B cell (primary cell): ENCODE data around the gene UBAC2. TPM values are rescaled to one million over a fixed set of nuclear protein-coding genes. Genes with fewer than 3 reads are reported as not detected.

Experiments
- ATAC-seq: fragments of 200-7000 bp; cut with Tn5 transposase; one replicate; pipeline ENCODE4 v1.10.0; 2021; ENCODE audit warnings: low read depth, mild to moderate bottlenecking, moderate number of reproducible peaks, moderate library complexity
- CTCF ChIA-PET: fragments of 350-600 bp; sonication (Branson Sonifier 250); formaldehyde crosslinking; loops from one replicate; lab custom pipeline; 2021; ENCODE audit warnings: antibody characterized with exemption, inconsistent platforms; lab: Charles Lee
- POLR2A ChIA-PET: fragments of 350-600 bp; sonication (Branson Sonifier 250); formaldehyde crosslinking; loops from one replicate; lab custom pipeline; 2021; ENCODE audit warnings: antibody characterized with exemption; lab: Charles Lee
- DNase-seq: peaks from one replicate; pipeline ENCODE4 v3.0.0; 2013
- H2AFZ ChIP-seq: 2 replicates; pipeline ENCODE4 v1.6.1; 2012; ENCODE audit warnings: mild to moderate bottlenecking, low read depth, low read length; ENCODE audit not compliant: insufficient read depth, poor library complexity, severe bottlenecking
- H3K27ac ChIP-seq, 2 donors: 1 replicate in 1 of 2; 2 replicates in 1 of 2; pipeline ENCODE4 v1.5.1; 2012 to 2013; ENCODE audit warnings: low read length in 2 of 2, mild to moderate bottlenecking in 2 of 2, moderate library complexity in 1 of 2
- H3K27me3 ChIP-seq, 4 experiments: fragments of 200-600 bp in 1 of 4; sonication (generic) in 1 of 4; replicated peaks in 1 of 4; 1 replicate in 2 of 4; 2 replicates in 2 of 4; pipeline versions ENCODE4 v1.6.1 to v1.7.0; 2013 to 2016; ENCODE audit warnings: low read length in 3 of 4, mild to moderate bottlenecking in 2 of 4, mixed read lengths in 1 of 4, moderate library complexity in 1 of 4; ENCODE audit not compliant: insufficient read depth in 4 of 4, control insufficient read depth in 3 of 4; ENCODE audit errors: control extremely low read depth in 1 of 4
- H3K36me3 ChIP-seq, 2 experiments: replicated peaks in 1 of 2; 1 replicate in 1 of 2; 2 replicates in 1 of 2; pipeline versions ENCODE4 v1.6.1 to v1.7.1; 2013; ENCODE audit warnings: low read length in 1 of 2; ENCODE audit not compliant: insufficient read depth in 2 of 2, control insufficient read depth in 1 of 2; ENCODE audit errors: control extremely low read depth in 1 of 2, extremely low read depth in 1 of 2
- H3K4me1 ChIP-seq, 2 donors: fragments of 200-600 bp in 1 of 2; sonication (generic) in 1 of 2; 1 replicate in 1 of 2; 2 replicates in 1 of 2; pipeline versions ENCODE4 v1.5.1 to v1.6.1; 2013 to 2017; ENCODE audit warnings: low read length in 2 of 2; ENCODE audit not compliant: control insufficient read depth in 2 of 2, insufficient read depth in 2 of 2
- H3K4me2 ChIP-seq: replicated peaks from 2 replicates; pipeline ENCODE3; 2012; ENCODE audit warnings: mild to moderate bottlenecking, low read depth, low read length; ENCODE audit not compliant: poor library complexity, severe bottlenecking
- H3K4me3 ChIP-seq, 5 experiments: fragments of 200-600 bp in 1 of 5; sonication (generic) in 1 of 5; 1 replicate in 3 of 5; 2 replicates in 2 of 5; pipeline versions ENCODE4 v1.5.1 to v1.7.0; 2011 to 2016; ENCODE audit warnings: low read length in 4 of 5, mild to moderate bottlenecking in 4 of 5, low read depth in 2 of 5, control low read depth in 1 of 5, moderate library complexity in 1 of 5; ENCODE audit not compliant: insufficient read depth in 1 of 5; ENCODE audit errors: control extremely low read depth in 1 of 5, extremely low read depth in 1 of 5
- H3K79me2 ChIP-seq: fragments of 200-600 bp; sonication (generic); one replicate; pipeline ENCODE4 v1.6.0; 2016; ENCODE audit warnings: low read length; ENCODE audit not compliant: control insufficient read depth, insufficient read depth
- H3K9ac ChIP-seq: fragments of 200-600 bp; sonication (generic); 2 replicates; pipeline ENCODE4 v1.6.1; 2017; ENCODE audit warnings: mild to moderate bottlenecking, low read length, moderate library complexity
- H3K9me3 ChIP-seq, 3 donors: one replicate each; pipeline versions ENCODE4 v1.6.1 to v1.7.1; 2013; ENCODE audit warnings: low read length in 2 of 3; ENCODE audit not compliant: control insufficient read depth in 2 of 3, insufficient read depth in 1 of 3; ENCODE audit errors: control extremely low read depth in 1 of 3
- H4K20me1 ChIP-seq: 2 replicates; pipeline ENCODE4 v1.6.0; 2012; ENCODE audit warnings: mild to moderate bottlenecking, low read length; ENCODE audit not compliant: insufficient read depth, control insufficient read depth, poor library complexity, severe bottlenecking
- H3K27ac Mint-ChIP-seq: one replicate; pipeline ENCODE4 v1.8.0; 2021; ENCODE audit warnings: mixed read lengths
- H3K27me3 Mint-ChIP-seq: one replicate; pipeline ENCODE4 v1.8.0; 2021; ENCODE audit warnings: mixed read lengths
- H3K4me1 Mint-ChIP-seq: one replicate; pipeline ENCODE4 v1.8.0; 2021; ENCODE audit warnings: mixed read lengths
- H3K4me3 Mint-ChIP-seq: one replicate; pipeline ENCODE4 v1.8.0; 2021; ENCODE audit warnings: mixed read lengths
- H3K9me3 Mint-ChIP-seq: one replicate; pipeline ENCODE4 v1.8.0; 2022; ENCODE audit warnings: mixed read lengths; ENCODE audit not compliant: insufficient read depth
- CTCF ChIP-seq: fragments of 200-600 bp; IDR thresholded peaks from one replicate; pipeline ENCODE4 v1.8.0; 2022; ENCODE audit warnings: antibody characterized with exemption, mild to moderate bottlenecking
- EZH2 ChIP-seq: IDR thresholded peaks from 2 replicates; pipeline ENCODE4 v1.6.1; 2012; ENCODE audit warnings: borderline replicate concordance, low read depth, mild to moderate bottlenecking, moderate library complexity, low read length; ENCODE audit not compliant: insufficient read depth, poor library complexity, severe bottlenecking
- WGBS: methylation state at CpG from one replicate; pipeline ENCODE4 v1.1.5; 2013; ENCODE audit warnings: missing lambda C conversion rate; ENCODE audit not compliant: insufficient coverage; 5-methylcytosine and 5-hydroxymethylcytosine counted together
- intact Hi-C: fragments of 100-400 bp; cut with micrococcal nuclease; formaldehyde crosslinking; loops from one replicate; pipeline ENCODE4 v1.10.0; 2022
- polyA plus RNA-seq: library from polyadenylated mRNA; depleted of rRNA; stranded (reverse); fragments of >200 nt; gene quantifications from 2 replicates; pipeline ENCODE4 v1.2.3, GENCODE V29; 2012
- total RNA-seq, 2 donors: library from RNA; stranded (reverse); fragments of 120-200 nt in 1 of 2; gene quantifications; 1 replicate in 1 of 2; 2 replicates in 1 of 2; pipeline versions ENCODE4 v1.2.3 to v1.2.4, GENCODE V29; 2013 to 2022

UBAC2 gene
- total and polyA plus RNA-seq, 2 donors (not counting 1 experiment from before 2014, with no cell fraction given) = 56.3 to 60.8 TPM

GRCh38 chr13:99285432-99286182, 85.0 kb downstream of the UBAC2 start:
- TF ChIP-seq EZH2 (no peak), CTCF (no peak)
- Histone ChIP-seq H3K79me2 (peaks cover 69% of the 10 kb centered on the region), H3K36me3 (peaks cover 0 to 5% of the 10 kb centered on the region in 2 experiments), H3K27ac (peak overlapping the region in 1 of 2 donors; percentile 89), H3K4me3 (no peak overlapping the region), H3K4me2 (no peak overlapping the region), H3K9ac (no peak overlapping the region), H4K20me1 (no peaks in the 10 kb centered on the region), H3K27me3 (no peaks in the 10 kb centered on the region), H2AFZ (no peak overlapping the region), H3K9me3 (no peaks in the 10 kb centered on the region), H3K4me1 (peaks cover 81 to 86% of the 10 kb centered on the region in 2 donors)
- POLR2A ChIA-PET = no interaction called here
- DNase-seq = no peak
- no peak for ATAC-seq
- 92% methylated on average over 10 of the region's 10 CpGs for WGBS
- Mint-ChIP-seq H3K4me3 (no peak overlapping the region), H3K27ac (peak overlapping the region; percentile 84), H3K4me1 (peaks cover 88% of the 10 kb centered on the region), H3K27me3 (no peaks in the 10 kb centered on the region), H3K9me3 (no peaks in the 10 kb centered on the region)
- intact Hi-C loops = no loop called here
- CTCF ChIA-PET = interaction anchor here (1.4 to 9.6 kb wide), 5 partner anchors 13 to 157 kb away, joined by 3 to 164 read pairs (median 9); no protein-coding TSS in a partner anchor

DNA sequence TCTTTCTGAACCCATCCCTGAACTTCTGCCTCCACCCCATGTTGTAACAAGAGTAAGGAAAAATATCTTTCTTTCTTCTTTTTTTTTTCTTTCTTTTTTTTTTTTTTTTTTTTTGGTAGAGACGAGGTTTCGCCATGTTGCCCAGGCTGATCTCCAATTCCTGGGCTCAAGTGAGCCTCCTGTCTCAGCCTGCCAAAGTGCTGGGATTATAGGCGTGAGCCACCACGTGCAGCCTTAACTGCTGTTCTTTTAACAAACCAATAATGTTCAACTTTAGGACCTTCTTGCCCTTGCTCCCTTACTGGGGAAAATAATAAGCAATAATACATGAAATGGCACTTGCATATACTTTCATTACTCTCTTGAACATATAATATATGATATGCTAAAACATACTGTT, 86.9 kb downstream of the UBAC2 start:
- H3K27me3 Mint-ChIP-seq = no peaks in the 10 kb centered on the region
- H2AFZ ChIP-seq = no peak overlapping the region
- TF ChIP-seq EZH2 = no peak
- TF ChIP-seq CTCF = no peak
- no peaks in the 10 kb centered on the region for H4K20me1 ChIP-seq
- H3K9ac ChIP-seq = no peak overlapping the region
- ATAC-seq = no peak
- H3K36me3 ChIP-seq = peaks cover 0 to 9% of the 10 kb centered on the region in 2 experiments
- no peaks in the 10 kb centered on the region for H3K9me3 ChIP-seq
- POLR2A ChIA-PET = interaction anchor here (0.6 kb wide), 1 partner anchor 100 kb away, joined by 4 read pairs; no protein-coding TSS in a partner anchor
- intact Hi-C loops = no loop called here
- peak overlapping the region; percentile 33 for H3K4me3 Mint-ChIP-seq
- peak overlapping the region in 1 of 2 donors; percentile 58 for H3K27ac ChIP-seq
- H3K9me3 Mint-ChIP-seq = no peaks in the 10 kb centered on the region
- H3K79me2 ChIP-seq = peaks cover 82% of the 10 kb centered on the region
- H3K4me1 ChIP-seq = peaks cover 69 to 76% of the 10 kb centered on the region in 2 donors
- H3K27ac Mint-ChIP-seq = peak overlapping the region; percentile 69
- H3K4me3 ChIP-seq = no peak overlapping the region
- no peaks in the 10 kb centered on the region for H3K27me3 ChIP-seq
- CTCF ChIA-PET = interaction anchor here (1.1 to 3.2 kb wide), 7 partner anchors 12 to 149 kb away, joined by 3 to 22 read pairs (median 4); no protein-coding TSS in a partner anchor
- peak overlapping the region; percentile 28 for H3K4me2 ChIP-seq
- no CpG with 5 or more reads among the region's 4 CpGs for WGBS
- H3K4me1 Mint-ChIP-seq = peaks cover 84% of the 10 kb centered on the region
- DNase-seq = no peak
